Right cardiac atrium (tissue), 5 donors: ENCODE data around the gene MZT2A. TPM values are rescaled to one million over a fixed set of nuclear protein-coding genes. Genes with fewer than 3 reads are reported as not detected.
"Not testable (repeated sequence)": the region's sequence is repeated elsewhere in the genome, so short reads cannot be mapped to it uniquely, and the experiment has no call there.

Experiments used
- ATAC-seq, 2 donors: fragments of 200-7000 bp; cut with Tn5 transposase; one replicate each; pipeline versions ENCODE4 v1.8.0 to v1.9.1; 2020; ENCODE audit warnings: moderate library complexity in 2 of 2, mild to moderate bottlenecking in 1 of 2
- DNase-seq, 3 donors: peaks; one replicate each; pipeline ENCODE4 v3.0.0-alpha.2; 2020
- H3K27ac ChIP-seq: one replicate; pipeline ENCODE4 v1.5.1; 2013; ENCODE audit warnings: mild to moderate bottlenecking, low read length, control low read depth, moderate library complexity
- H3K27me3 ChIP-seq: one replicate; pipeline ENCODE4 v1.6.1; 2013; ENCODE audit not compliant: control insufficient read depth, insufficient read depth
- H3K4me1 ChIP-seq: one replicate; pipeline ENCODE4 v1.6.1; 2013; ENCODE audit warnings: low read length; ENCODE audit not compliant: control insufficient read depth, insufficient read depth
- H3K4me3 ChIP-seq: one replicate; pipeline ENCODE4 v1.5.1; 2013; ENCODE audit warnings: low read length, control low read depth
- H3K9me3 ChIP-seq: one replicate; pipeline ENCODE4 v1.6.1; 2013; ENCODE audit warnings: low read length; ENCODE audit not compliant: control insufficient read depth
- WGBS: extraction: QIAGEN DNeasy Blood & Tissue Kit; methylation state at CpG from one replicate; pipeline ENCODE4 v1.1.7; 2013; 5-methylcytosine and 5-hydroxymethylcytosine counted together
- intact Hi-C, 4 donors: fragments of 100-400 bp; cut with DNase I; formaldehyde crosslinking; loops; one replicate each; pipeline versions ENCODE4 v1.11.0 to v1.14.0; 2022 to 2023
- microRNA-seq, 2 donors: library from miRNA; unstranded; fragments of <30 nt; microRNA quantifications; one replicate each; pipeline ENCODE4 v1.2.0, GENCODE V29; 2020 to 2021
- polyA plus RNA-seq: library from polyadenylated mRNA; stranded (reverse); fragments of 200-250 nt; gene quantifications from one replicate; pipeline ENCODE4 v1.2.3, GENCODE V29; 2013
- total RNA-seq, 4 donors: library from RNA; stranded (reverse); fragmentation: NEBNext Ultra II Directional; extraction: Animal tissue kit (Norgen Biotek cat#: 25700); gene quantifications; one replicate each; pipeline ENCODE4 v1.2.1, GENCODE V29; 2021
- donor health status: healthy with polysubstance abuse.
- donor health status: DM: no; HTN: yes; CAD: no.
- donor health status: DM: no; HTN: no; CAD: no.
- donor health status: DM: no; HTN: yes; CAD: no; lungs with severe emphysema.
- donor health status: DM: yes; HTN: yes; CAD: no.

The MZT2A gene
- total and polyA plus RNA-seq, 5 donors: 46.8 to 144 (median 90.0) TPM

DNA sequence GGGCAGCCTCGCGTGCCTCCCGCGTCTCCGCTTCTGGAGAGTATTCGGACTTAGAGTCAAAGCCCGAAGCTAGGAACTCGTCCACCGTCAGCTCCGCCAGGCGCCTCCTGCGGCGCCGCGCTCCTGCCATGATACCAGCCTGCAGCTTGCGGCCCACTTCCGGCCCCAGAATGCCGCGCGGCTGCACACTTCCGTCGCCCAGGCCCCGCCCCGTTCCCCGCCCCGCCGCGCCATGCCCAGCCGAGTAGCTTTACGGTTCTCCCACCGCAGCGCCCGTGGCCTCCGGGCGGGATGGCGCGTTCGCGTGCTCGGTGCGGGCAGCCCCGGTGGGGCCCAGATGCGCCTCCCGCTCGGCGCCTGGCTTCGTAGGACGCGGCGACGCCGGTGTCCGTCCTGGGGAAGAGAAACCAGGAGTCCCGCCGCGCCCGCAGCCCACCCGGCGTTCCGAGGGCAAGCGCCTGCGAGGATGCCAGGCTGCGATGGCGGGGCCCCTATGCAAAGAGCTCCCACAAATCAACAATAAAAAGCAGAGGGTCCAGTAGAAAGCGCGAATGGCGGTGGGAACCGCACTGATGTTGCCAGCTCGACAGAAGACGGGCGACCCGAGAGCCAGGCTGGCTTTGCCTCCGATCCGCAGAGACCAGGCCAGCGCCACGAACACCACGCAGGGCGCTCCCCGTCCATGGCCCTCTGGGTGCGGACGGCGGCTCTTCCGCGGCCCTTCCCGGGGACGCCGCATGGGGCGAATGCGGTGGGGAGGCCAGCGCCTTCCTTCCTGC, 47.3 kb downstream of the MZT2A start:
- H3K4me1 ChIP-seq, H3K4me3 ChIP-seq, H3K27ac ChIP-seq, intact Hi-C loops, H3K27me3 ChIP-seq, DNase-seq, H3K9me3 ChIP-seq: not testable (repeated sequence)
- WGBS: 89% methylated on average over 85 of the region's 90 CpGs
- ATAC-seq: peak in 1 of 2 donors; percentile 50

DNA sequence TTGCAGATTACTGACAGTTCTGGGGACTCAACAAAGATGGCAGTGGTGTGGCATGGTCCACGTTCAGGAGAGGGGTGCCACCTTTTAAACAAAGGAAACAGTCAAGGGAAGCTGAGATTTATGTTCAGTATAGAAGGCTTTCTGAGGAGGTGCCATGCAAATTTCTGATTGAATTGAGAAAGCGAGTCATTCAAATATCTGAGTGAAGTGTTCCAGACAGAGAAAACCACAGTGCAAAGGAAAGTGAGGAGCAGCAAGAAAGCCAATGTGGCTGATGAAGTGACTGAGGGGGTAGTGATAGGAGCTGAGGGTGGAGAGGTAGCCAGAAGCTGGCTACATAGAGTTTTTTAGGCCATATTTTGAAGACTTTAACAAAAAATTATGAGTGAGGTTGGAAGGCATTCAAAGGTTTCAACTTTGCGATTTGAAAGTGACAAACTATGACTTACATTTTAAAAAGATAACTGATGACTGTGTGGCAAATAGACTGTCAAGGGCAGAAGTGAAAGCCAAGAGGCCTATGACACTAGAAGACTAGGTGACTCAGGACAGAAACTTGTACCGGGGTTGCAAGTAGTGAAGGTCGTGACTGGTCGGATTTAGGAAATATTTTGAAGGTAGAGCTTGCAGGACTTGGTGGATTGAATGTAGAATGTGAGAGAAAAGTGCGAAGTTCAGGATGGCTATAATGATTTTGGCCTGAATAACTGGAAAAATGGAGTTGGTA, 51.3 kb downstream of the MZT2A start:
- intact Hi-C loops, H3K27me3 ChIP-seq, H3K4me1 ChIP-seq, H3K9me3 ChIP-seq, ATAC-seq, H3K4me3 ChIP-seq, H3K27ac ChIP-seq, DNase-seq: not testable (repeated sequence)
- WGBS: 76% methylated on average over 7 of the region's 7 CpGs

Small RNA genes within 50 kb of the gene (microRNA-seq; reads per million reads assigned to microRNA genes)
- gene MIR4784: 0 reads per million in 2 donors

Other genes starting within 250 kb of the MZT2A start
- under 1 TPM in 1 of 4 donors, not detected in 3; 0.11 TPM for gene RAB6D, start 128.2 kb downstream of the MZT2A start, total RNA-seq
- 0.02 TPM for gene RAB6D, start 128.2 kb downstream of the MZT2A start, polyA plus RNA-seq
- 10 to 100 TPM in 2 of 4 donors, 1 to 10 TPM in 2; 2.3 to 14.8 (median 9.3) TPM for gene TUBA3D, start 16.3 kb downstream of the MZT2A start, total RNA-seq
- gene TUBA3D, start 16.3 kb downstream of the MZT2A start, polyA plus RNA-seq: 28.0 TPM
- gene CCDC74A, start 35.5 kb upstream of the MZT2A start, total RNA-seq: 1 to 10 TPM; 1.0 to 2.2 (median 1.3) TPM
- 1.5 TPM for gene CCDC74A, start 35.5 kb upstream of the MZT2A start, polyA plus RNA-seq